ENCODE results near the gene MIPOL1. TPM values are rescaled to one million over a fixed set of nuclear protein-coding genes. Genes with fewer than 3 reads are reported as not detected.

MIPOL1 gene
- total RNA-seq, 1 donor from 2014 or later, result 24.8 TPM

DNA sequence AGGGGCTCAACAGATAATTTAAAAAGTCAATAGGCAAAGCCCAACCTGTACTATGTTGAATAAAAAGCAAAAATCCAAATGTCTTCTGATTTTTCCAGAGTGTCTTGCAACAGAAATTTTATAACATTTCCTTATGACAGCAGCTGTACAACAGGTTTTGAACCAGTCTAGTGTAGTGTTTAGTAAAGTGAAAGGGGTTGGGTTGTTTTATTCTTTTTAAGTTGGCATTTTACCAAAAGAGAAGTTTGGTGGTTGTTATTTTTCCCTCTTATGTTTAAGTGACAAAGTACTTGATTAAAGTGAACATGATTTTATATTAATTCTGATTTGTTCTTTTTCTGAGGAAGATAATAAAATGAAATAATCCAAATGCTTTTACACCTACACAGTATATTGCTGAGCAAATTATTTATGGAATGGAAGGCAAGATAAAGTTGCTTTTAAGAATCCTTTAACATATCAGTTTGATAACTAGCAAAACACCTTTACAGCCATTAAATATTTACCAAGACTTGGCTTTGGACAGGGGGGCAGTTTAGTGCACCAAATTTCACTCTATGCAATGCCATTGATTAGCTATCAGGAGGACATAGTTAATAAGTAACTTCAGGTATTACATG lies 268.4 kb downstream of the MIPOL1 start:
- TF ChIP-seq POLR2AphosphoS5 (IDR thresholded peaks at IDR 0.05; ENCODE audit: insufficient read depth in 1 of 2, low read depth in 1 of 2) (no peak), POLR2A (IDR thresholded peaks at IDR 0.05) (no peak)
- TF ChIP-seq, protein P1, sequence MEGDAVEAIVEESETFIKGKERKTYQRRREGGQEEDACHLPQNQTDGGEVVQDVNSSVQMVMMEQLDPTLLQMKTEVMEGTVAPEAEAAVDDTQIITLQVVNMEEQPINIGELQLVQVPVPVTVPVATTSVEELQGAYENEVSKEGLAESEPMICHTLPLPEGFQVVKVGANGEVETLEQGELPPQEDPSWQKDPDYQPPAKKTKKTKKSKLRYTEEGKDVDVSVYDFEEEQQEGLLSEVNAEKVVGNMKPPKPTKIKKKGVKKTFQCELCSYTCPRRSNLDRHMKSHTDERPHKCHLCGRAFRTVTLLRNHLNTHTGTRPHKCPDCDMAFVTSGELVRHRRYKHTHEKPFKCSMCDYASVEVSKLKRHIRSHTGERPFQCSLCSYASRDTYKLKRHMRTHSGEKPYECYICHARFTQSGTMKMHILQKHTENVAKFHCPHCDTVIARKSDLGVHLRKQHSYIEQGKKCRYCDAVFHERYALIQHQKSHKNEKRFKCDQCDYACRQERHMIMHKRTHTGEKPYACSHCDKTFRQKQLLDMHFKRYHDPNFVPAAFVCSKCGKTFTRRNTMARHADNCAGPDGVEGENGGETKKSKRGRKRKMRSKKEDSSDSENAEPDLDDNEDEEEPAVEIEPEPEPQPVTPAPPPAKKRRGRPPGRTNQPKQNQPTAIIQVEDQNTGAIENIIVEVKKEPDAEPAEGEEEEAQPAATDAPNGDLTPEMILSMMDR (IDR thresholded peaks at IDR 0.05), result no peak
- no peak overlapping the region for H3K4me3 ChIP-seq
- no peak overlapping the region for H3K27ac ChIP-seq
- H3K4me1 ChIP-seq, result no peaks in the 10 kb centered on the region
- H3K27me3 ChIP-seq, result no peaks in the 10 kb centered on the region
- no peak for DNase-seq (ENCODE audit: extremely low spot score in 2 of 2)
- H3K9me3 ChIP-seq, result no peaks in the 10 kb centered on the region
- intact Hi-C loops (cut with DNase I), result no loop called here
- H3K36me3 ChIP-seq, result no peaks in the 10 kb centered on the region

DNA sequence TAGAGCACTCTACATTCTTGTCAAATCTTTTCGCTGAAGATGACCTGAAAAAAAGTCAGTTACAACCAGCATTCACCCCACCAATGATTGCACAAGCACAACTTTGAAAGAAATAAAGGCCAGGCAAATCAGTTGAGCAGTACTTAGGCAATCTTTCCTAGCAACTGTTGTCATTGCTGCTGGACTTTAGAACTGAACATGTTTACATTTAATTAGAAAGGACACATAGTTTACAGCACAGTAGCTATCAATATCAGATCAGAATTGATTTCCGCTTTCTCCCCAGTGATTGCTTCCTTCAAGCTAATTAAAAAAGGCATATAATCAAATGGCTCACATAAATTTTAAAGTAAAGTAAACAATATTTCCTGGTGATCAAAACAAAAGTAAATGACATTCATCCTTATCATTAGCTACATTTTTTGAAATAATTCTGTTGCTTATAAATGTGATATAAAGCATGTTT lies 268.9 kb downstream of the MIPOL1 start:
- Histone ChIP-seq H3K4me3 (no peak overlapping the region), H3K27ac (no peak overlapping the region), H3K36me3 (no peaks in the 10 kb centered on the region), H3K9me3 (no peaks in the 10 kb centered on the region), H3K4me1 (no peaks in the 10 kb centered on the region), H3K27me3 (no peaks in the 10 kb centered on the region)
- TF ChIP-seq POLR2AphosphoS5 (IDR thresholded peaks at IDR 0.05; ENCODE audit: insufficient read depth in 1 of 2, low read depth in 1 of 2), result no peak
- no peak for TF ChIP-seq POLR2A (IDR thresholded peaks at IDR 0.05)
- TF ChIP-seq, protein P1 (IDR thresholded peaks at IDR 0.05), result no peak
- intact Hi-C loops (cut with DNase I), result no loop called here
- DNase-seq (ENCODE audit: extremely low spot score in 2 of 2), result no peak

DNA sequence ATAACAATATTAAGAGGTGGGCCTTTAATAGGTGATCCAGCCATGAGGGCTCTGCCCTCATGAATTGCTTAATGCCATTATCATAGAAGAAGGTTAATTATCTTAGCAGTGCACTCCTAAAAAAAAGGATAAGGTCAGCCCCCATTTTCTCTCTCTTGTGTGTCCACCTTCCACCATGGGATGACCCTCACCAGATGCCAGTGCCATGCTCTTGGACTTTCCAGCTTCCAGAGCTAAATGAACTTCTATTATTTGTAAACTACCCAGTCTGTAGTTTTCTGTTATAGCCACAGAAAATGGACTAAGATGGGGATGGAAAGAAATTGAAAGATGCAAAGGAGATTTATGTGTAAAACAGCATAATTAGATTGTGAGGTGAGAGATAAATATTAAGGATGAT lies 271.9 kb downstream of the MIPOL1 start:
- no peaks in the 10 kb centered on the region for H3K36me3 ChIP-seq
- no peaks in the 10 kb centered on the region for H3K4me1 ChIP-seq
- H3K27me3 ChIP-seq, result no peaks in the 10 kb centered on the region
- no peak for TF ChIP-seq POLR2AphosphoS5 (IDR thresholded peaks at IDR 0.05; ENCODE audit: insufficient read depth in 1 of 2, low read depth in 1 of 2)
- TF ChIP-seq, protein P1 (IDR thresholded peaks at IDR 0.05), result no peak
- no peak for TF ChIP-seq POLR2A (IDR thresholded peaks at IDR 0.05)
- intact Hi-C loops (cut with DNase I), result no loop called here
- DNase-seq (ENCODE audit: extremely low spot score in 2 of 2), result no peak
- no peaks in the 10 kb centered on the region for H3K9me3 ChIP-seq
- H3K4me3 ChIP-seq, result no peak overlapping the region
- no peak overlapping the region for H3K27ac ChIP-seq

DNA sequence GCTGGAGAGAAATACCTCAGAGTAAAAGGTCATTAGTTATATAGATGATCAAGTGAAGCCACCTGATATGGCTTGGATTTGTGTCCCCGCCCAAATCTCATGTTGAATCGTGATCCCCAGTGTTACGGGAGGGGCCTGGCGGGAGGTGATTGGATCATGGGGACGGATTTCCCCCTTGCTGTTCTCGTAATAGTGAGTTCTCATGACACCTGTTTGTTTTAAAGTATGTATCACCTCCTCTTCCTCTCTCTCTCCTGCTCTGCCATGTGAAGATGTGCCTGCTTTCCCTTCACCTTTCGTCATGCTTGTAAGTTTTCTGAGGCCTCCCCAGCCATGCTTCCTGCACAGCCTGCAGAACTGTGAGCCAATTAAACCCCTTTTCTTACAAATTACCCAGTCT lies 272.5 kb downstream of the MIPOL1 start:
- Histone ChIP-seq H3K27ac (no peak overlapping the region), H3K36me3 (no peaks in the 10 kb centered on the region), H3K4me3 (no peak overlapping the region), H3K4me1 (no peaks in the 10 kb centered on the region), H3K9me3 (no peaks in the 10 kb centered on the region), H3K27me3 (no peaks in the 10 kb centered on the region)
- intact Hi-C loops (cut with DNase I), result no loop called here
- TF ChIP-seq, protein P1 (IDR thresholded peaks at IDR 0.05), result no peak
- no peak for TF ChIP-seq POLR2A (IDR thresholded peaks at IDR 0.05)
- no peak for TF ChIP-seq POLR2AphosphoS5 (IDR thresholded peaks at IDR 0.05; ENCODE audit: insufficient read depth in 1 of 2, low read depth in 1 of 2)
- no peak for DNase-seq (ENCODE audit: extremely low spot score in 2 of 2)

DNA sequence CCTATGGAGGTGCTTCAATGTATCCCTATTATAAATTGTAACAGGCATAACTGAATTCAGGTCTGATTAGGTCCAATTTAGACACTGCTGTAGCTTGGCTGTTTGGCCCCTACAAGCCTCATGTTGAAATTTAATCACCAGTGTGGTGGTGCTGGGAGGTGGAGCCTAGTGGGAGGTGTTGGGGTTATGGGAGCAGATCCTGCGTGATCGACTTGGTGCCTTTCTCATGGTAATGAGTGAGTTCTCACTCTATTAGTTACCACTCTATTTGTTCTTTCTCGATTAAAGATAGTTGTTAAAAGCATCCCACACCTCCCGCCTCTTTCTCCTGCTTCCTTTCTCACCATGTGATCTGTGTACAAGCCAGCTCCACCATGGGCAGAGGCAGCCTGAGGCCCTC lies 275.2 kb downstream of the MIPOL1 start:
- H3K4me3 ChIP-seq, result no peak overlapping the region
- intact Hi-C loops (cut with DNase I), result no loop called here
- no peaks in the 10 kb centered on the region for H3K4me1 ChIP-seq
- no peaks in the 10 kb centered on the region for H3K9me3 ChIP-seq
- no peaks in the 10 kb centered on the region for H3K36me3 ChIP-seq
- no peak overlapping the region for H3K27ac ChIP-seq
- no peak for TF ChIP-seq POLR2AphosphoS5 (IDR thresholded peaks at IDR 0.05; ENCODE audit: insufficient read depth in 1 of 2, low read depth in 1 of 2)
- no peak for TF ChIP-seq POLR2A (IDR thresholded peaks at IDR 0.05)
- TF ChIP-seq, protein P1 (IDR thresholded peaks at IDR 0.05), result no peak
- H3K27me3 ChIP-seq, result no peaks in the 10 kb centered on the region
- DNase-seq (ENCODE audit: extremely low spot score in 2 of 2), result no peak

All from vagina (tissue), 2 donors.